Stimulated activated naive CD4-positive, alpha-beta T cell (primary cell): ENCODE data around the gene GAPDH.

Experiments
- DNase-seq, 6 experiments: peaks; one replicate each; lab custom pipeline; 2025; lab: John Stamatoyannopoulos, UW

The GAPDH gene

DNA sequence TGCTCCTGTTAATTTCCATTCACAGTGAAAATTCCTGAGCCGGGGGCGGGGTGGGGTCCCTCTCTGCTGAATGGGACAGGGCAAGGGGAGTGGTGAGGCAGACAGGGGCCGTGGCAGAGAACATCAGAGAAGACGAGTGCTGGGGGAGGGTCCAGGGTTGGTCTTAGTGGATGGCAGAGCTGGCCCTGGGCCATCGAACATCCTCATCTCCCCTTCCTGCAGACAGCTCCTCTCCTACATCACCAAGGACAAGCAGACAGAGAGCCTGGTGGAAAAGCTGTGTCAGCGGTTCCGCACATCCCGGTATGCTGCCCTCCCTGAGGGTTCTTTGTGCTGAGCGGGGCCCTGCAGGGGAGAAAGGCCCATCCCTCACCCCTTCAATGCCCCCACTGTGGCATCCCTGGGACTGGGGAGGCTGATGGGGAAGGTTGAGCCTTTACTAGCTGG lies 5.0 kb upstream of the GAPDH start:
- no peak for DNase-seq

DNA sequence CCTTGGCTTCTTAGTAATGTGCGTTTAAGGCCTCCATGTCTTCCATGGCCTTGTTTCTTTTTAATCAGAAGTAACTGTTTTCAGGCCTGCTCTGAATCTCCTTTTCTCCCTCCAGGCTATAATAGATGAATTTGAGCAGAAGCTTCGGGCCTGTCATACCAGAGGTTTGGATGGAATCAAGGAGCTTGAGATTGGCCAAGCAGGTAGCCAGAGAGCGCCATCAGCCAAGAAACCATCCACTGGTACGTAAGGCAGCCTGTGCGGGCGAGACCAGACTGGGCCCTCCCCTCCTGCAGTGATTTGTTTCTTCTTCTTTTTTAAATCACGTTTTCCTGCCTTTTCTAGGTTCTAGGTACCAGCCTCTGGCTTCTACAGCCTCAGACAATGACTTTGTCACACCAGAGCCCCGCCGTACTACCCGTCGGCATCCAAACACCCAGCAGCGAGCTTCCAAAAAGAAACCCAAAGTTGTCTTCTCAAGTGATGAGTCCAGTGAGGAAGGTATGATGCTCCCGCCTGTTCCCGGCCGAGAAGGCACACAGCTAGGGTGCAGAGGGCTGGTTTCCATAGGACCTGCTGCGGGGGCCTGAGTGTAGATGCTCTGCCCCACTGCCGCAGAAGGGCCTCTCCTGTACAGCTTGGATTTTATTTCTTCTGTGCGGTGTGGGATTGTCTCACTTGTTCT lies 3.6 kb upstream of the GAPDH start:
- no peak for DNase-seq

GRCh38 chr12:6532051-6532926 lies 2.0 kb upstream of the GAPDH start:
- DNase-seq: peak; percentile 42 to 64 (median 56)

DNA sequence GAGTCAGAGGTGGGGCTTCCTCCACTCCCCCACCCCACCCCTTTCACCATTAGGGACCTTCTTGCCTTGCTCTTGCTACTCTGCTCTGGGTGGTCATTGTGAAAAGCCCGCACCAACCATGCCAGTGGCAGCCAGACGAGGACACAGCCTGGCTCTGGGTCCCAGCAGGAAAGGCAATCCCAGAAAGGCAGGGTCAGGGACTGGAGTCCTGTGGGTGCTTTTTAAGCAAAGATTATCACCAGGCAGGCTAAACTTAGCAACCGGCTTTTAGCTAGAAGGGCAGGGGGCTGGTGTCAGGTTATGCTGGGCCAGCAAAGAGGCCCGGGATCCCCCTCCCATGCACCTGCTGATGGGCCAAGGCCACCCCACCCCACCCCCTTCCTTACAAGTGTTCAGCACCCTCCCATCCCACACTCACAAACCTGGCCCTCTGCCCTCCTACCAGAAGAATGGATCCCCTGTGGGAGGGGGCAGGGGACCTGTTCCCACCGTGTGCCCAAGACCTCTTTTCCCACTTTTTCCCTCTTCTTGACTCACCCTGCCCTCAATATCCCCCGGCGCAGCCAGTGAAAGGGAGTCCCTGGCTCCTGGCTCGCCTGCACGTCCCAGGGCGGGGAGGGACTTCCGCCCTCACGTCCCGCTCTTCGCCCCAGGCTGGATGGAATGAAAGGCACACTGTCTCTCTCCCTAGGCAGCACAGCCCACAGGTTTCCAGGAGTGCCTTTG lies 1.2 kb upstream of the GAPDH start:
- peak in 3 of 6 experiments; percentile 13 to 44 (median 33) for DNase-seq

- DNase-seq: peak in 1 of 6 experiments; percentile 20
These were observed 729 bp upstream of the GAPDH start for GRCh38 chr12:6533653-6533922.

GRCh38 chr12:6534695-6534944 lies 303 bp downstream of the GAPDH start:
- no peak for DNase-seq

DNA sequence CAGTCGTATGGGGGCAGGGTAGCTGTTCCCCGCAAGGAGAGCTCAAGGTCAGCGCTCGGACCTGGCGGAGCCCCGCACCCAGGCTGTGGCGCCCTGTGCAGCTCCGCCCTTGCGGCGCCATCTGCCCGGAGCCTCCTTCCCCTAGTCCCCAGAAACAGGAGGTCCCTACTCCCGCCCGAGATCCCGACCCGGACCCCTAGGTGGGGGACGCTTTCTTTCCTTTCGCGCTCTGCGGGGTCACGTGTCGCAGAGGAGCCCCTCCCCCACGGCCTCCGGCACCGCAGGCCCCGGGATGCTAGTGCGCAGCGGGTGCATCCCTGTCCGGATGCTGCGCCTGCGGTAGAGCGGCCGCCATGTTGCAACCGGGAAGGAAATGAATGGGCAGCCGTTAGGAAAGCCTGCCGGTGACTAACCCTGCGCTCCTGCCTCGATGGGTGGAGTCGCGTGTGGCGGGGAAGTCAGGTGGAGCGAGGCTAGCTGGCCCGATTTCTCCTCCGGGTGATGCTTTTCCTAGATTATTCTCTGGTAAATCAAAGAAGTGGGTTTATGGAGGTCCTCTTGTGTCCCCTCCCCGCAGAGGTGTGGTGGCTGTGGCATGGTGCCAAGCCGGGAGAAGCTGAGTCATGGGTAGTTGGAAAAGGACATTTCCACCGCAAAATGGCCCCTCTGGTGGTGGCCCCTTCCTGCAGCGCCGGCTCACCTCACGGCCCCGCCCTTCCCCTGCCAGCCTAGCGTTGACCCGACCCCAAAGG lies 804 bp downstream of the GAPDH start:
- DNase-seq: peak; percentile 46 to 76 (median 66)

DNA sequence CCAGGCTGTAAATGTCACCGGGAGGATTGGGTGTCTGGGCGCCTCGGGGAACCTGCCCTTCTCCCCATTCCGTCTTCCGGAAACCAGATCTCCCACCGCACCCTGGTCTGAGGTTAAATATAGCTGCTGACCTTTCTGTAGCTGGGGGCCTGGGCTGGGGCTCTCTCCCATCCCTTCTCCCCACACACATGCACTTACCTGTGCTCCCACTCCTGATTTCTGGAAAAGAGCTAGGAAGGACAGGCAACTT lies 1.3 kb downstream of the GAPDH start:
- no peak for DNase-seq

DNA sequence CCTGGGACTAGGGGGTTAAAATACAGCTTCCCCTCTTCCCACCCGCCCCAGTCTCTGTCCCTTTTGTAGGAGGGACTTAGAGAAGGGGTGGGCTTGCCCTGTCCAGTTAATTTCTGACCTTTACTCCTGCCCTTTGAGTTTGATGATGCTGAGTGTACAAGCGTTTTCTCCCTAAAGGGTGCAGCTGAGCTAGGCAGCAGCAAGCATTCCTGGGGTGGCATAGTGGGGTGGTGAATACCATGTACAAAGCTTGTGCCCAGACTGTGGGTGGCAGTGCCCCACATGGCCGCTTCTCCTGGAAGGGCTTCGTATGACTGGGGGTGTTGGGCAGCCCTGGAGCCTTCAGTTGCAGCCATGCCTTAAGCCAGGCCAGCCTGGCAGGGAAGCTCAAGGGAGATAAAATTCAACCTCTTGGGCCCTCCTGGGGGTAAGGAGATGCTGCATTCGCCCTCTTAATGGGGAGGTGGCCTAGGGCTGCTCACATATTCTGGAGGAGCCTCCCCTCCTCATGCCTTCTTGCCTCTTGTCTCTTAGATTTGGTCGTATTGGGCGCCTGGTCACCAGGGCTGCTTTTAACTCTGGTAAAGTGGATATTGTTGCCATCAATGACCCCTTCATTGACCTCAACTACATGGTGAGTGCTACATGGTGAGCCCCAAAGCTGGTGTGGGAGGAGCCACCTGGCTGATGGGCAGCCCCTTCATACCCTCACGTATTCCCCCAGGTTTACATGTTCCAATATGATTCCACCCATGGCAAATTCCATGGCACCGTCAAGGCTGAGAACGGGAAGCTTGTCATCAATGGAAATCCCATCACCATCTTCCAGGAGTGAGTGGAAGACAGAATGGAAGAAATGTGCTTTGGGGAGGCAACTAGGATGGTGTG lies 1.9 kb downstream of the GAPDH start:
- peak in 1 of 6 experiments; percentile 15 for DNase-seq

- DNase-seq: peak in 1 of 6 experiments; percentile 34
These were observed 2.7 kb downstream of the GAPDH start for GRCh38 chr12:6536894-6537579.

DNA sequence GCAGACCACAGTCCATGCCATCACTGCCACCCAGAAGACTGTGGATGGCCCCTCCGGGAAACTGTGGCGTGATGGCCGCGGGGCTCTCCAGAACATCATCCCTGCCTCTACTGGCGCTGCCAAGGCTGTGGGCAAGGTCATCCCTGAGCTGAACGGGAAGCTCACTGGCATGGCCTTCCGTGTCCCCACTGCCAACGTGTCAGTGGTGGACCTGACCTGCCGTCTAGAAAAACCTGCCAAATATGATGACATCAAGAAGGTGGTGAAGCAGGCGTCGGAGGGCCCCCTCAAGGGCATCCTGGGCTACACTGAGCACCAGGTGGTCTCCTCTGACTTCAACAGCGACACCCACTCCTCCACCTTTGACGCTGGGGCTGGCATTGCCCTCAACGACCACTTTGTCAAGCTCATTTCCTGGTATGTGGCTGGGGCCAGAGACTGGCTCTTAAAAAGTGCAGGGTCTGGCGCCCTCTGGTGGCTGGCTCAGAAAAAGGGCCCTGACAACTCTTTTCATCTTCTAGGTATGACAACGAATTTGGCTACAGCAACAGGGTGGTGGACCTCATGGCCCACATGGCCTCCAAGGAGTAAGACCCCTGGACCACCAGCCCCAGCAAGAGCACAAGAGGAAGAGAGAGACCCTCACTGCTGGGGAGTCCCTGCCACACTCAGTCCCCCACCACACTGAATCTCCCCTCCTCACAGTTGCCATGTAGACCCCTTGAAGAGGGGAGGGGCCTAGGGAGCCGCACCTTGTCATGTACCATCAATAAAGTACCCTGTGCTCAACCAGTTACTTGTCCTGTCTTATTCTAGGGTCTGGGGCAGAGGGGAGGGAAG lies 3.5 kb downstream of the GAPDH start:
- DNase-seq: peak; percentile 64 to 87 (median 76)

DNA sequence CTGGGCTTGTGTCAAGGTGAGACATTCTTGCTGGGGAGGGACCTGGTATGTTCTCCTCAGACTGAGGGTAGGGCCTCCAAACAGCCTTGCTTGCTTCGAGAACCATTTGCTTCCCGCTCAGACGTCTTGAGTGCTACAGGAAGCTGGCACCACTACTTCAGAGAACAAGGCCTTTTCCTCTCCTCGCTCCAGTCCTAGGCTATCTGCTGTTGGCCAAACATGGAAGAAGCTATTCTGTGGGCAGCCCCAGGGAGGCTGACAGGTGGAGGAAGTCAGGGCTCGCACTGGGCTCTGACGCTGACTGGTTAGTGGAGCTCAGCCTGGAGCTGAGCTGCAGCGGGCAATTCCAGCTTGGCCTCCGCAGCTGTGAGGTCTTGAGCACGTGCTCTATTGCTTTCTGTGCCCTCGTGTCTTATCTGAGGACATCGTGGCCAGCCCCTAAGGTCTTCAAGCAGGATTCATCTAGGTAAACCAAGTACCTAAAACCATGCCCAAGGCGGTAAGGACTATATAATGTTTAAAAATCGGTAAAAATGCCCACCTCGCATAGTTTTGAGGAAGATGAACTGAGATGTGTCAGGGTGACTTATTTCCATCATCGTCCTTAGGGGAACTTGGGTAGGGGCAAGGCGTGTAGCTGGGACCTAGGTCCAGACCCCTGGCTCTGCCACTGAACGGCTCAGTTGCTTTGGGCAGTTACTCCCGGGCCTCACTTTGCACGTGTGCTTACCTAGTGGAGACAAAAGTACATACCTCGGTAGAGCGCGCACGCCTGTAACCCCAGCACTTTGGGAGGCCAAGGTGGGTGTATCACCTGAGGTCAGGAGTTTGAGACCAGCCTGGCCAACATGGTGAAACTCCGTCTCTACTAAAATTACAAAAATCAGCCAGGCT lies 4.3 kb downstream of the GAPDH start:
- DNase-seq: no peak

- no peak for DNase-seq
These were observed 5.0 kb downstream of the GAPDH start for GRCh38 chr12:6539314-6539682.

DNA sequence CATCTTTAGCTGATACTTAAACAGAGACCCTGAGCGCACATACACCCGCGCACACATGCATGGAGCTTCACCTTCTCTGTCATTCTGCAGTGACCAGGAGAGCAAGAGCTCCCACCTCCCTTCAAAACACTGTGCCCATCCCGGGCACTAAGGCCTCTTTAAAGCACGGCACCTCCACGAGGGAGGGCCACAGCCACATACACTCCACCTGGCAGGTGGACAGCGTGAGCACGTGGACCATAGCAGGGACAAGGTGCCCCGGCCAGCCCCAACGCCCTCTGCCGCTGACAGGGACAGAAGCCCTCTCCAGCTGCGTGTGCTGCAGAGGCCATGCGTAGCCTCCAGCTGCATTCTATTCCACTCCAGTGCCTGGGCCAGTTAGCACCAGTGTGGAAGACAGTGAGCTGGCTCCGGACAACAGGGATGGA lies 5.4 kb downstream of the GAPDH start:
- DNase-seq: no peak

- peak; percentile 12 to 48 (median 32) for DNase-seq
These were observed 6.0 kb downstream of the GAPDH start for GRCh38 chr12:6540181-6540877.

DNA sequence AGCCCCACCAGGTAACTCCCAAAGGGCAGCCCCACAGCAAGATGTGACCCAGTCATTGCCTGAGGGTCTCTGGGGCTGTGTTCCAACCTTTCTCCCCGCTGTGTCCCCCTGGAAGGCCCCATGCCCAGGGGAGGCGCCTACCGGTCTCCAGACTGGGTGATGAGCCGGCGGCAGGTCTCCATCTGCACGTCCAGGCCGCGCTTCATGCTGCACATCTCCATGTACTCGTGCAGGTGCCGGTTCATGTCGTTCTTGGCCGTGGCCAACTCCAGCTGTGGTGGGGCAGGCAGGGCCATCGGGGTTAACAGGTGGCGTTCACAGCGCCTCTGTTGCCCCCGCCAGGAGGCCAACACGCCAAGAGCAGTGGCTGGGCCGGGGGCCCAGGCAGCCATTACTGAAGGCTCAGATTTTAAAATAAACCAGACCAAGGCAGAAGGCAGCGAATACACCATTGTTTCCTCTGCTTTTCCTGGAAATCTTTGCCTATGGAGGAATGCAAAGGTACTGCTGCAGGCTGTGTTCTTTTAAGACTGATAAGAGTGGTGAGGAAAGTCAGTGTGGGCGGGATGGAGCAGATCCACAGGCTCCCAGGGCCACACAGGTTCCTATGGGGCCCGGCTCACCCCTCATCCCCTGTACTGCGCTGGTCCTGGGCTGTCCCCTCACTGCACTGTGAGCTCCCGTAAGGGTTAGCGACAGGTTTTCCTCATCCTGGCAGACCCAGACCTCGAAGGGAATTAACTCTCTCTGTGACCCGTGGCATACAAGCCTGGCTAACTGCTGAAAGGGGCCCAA lies 7.3 kb downstream of the GAPDH start:
- no peak for DNase-seq

DNA sequence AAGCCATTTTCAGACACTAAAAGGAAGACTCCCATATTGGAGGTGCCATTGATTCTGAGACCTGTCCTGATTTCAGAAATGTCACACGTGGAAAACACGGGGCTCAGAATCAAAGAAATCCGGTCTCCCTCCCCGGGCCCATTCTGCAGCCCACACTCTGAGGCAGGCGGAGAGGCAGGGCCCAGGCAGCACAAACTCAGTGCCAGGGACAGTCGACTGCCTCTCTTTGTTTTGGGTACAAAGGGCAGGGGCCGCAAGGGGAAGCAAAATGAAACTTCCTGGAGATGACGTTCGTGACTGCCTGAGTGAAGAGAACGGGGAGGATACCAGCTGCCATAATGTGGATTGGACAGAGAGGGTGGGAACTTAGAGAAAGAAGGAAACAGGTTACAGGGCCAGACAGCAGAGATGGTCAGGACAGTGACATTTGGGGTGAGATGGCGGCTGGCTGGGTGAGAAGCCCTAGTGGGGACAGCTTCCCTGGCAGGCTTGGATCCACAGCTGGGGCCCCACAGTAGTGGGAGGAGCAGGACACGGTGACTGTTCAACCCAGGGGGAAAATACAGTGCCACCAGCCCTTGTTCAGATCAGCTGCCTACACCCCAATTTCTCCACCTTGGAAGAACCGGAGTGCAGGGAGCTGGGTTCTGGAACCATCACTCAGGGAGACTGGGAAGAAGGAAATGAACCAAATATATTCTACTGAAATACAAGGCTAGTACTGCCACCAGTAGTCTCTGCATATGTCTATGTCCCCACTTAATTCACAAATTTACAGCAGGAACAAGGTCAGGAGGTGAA lies 8.1 kb downstream of the GAPDH start:
- peak in 2 of 6 experiments; percentile 6 to 21 for DNase-seq
